SH-SY5Y (cell line): ENCODE data around the gene GULP1.

Experiments
- GATA2 ChIP-seq: IDR thresholded peaks from 2 replicates; pipeline ENCODE4 v1.6.1; 2011; ENCODE audit warnings: mild to moderate bottlenecking, low read depth, low read length
- GATA3 ChIP-seq: IDR thresholded peaks from 2 replicates; pipeline ENCODE4 v1.6.1; 2011; ENCODE audit warnings: low read depth, mild to moderate bottlenecking, low read length, moderate library complexity

Gene GULP1

GRCh38 chr2:188326669-188327301 is 35.1 kb downstream of the GULP1 start:
- peak; percentile 98 for TF ChIP-seq GATA3
- TF ChIP-seq GATA2: peak; percentile 97

- TF ChIP-seq GATA2 (no peak), GATA3 (no peak)
Measured at GRCh38 chr2:188327518-188328213, 36.0 kb downstream of the GULP1 start.

GRCh38 chr2:188328419-188328818 is 36.7 kb downstream of the GULP1 start:
- TF ChIP-seq GATA3 (no peak), GATA2 (no peak)

GRCh38 chr2:188330316-188331053 is 38.8 kb downstream of the GULP1 start:
- TF ChIP-seq GATA2: no peak
- TF ChIP-seq GATA3: no peak

- TF ChIP-seq GATA2 (no peak), GATA3 (no peak)
Measured at GRCh38 chr2:188332619-188333018, 40.9 kb downstream of the GULP1 start.

- no peak for TF ChIP-seq GATA2
- no peak for TF ChIP-seq GATA3
Measured at GRCh38 chr2:188333751-188334524, 42.3 kb downstream of the GULP1 start.

- no peak for TF ChIP-seq GATA3
- TF ChIP-seq GATA2: no peak
Measured at GRCh38 chr2:188338463-188338862, 46.8 kb downstream of the GULP1 start.

GRCh38 chr2:188340257-188340656 is 48.6 kb downstream of the GULP1 start:
- TF ChIP-seq GATA3 (no peak), GATA2 (no peak)

- TF ChIP-seq GATA3: no peak
- TF ChIP-seq GATA2: no peak
Measured at GRCh38 chr2:188345020-188345419, 53.3 kb downstream of the GULP1 start.

GRCh38 chr2:188345426-188345825 is 53.8 kb downstream of the GULP1 start:
- no peak for TF ChIP-seq GATA2
- TF ChIP-seq GATA3: no peak

- TF ChIP-seq GATA3: no peak
- no peak for TF ChIP-seq GATA2
Measured at GRCh38 chr2:188345831-188346458, 54.3 kb downstream of the GULP1 start.

GRCh38 chr2:188349019-188349418 is 57.3 kb downstream of the GULP1 start:
- no peak for TF ChIP-seq GATA2
- TF ChIP-seq GATA3: no peak

GRCh38 chr2:188353282-188353681 is 61.6 kb downstream of the GULP1 start:
- TF ChIP-seq GATA3 (no peak), GATA2 (no peak)
